HG02642 (cell line): ENCODE measurements around the gene SDSL.

ENCODE experiments used
- ATAC-seq: cut with Tn5 transposase; IDR thresholded peaks from one replicate; pipeline ENCODE4 v1.9.1; 2021; ENCODE audit warnings: mild to moderate bottlenecking; ENCODE audit not compliant: unreplicated experiment, poor library complexity

Gene SDSL

GRCh38 chr12:113422030-113422885, at the start of gene SDSL:
Gene SDSL, plus strand, starts transcription at chr12:113422380. Its CDS starts 5,603 bp downstream, at chr12:113427983.
- ATAC-seq, result peak; percentile 82

GRCh38 chr12:113373440-113373839, 48.7 kb upstream of the SDSL start:
- no peak for ATAC-seq

GRCh38 chr12:113373969-113374368, 48.2 kb upstream of the SDSL start:
- ATAC-seq, result no peak

DNA sequence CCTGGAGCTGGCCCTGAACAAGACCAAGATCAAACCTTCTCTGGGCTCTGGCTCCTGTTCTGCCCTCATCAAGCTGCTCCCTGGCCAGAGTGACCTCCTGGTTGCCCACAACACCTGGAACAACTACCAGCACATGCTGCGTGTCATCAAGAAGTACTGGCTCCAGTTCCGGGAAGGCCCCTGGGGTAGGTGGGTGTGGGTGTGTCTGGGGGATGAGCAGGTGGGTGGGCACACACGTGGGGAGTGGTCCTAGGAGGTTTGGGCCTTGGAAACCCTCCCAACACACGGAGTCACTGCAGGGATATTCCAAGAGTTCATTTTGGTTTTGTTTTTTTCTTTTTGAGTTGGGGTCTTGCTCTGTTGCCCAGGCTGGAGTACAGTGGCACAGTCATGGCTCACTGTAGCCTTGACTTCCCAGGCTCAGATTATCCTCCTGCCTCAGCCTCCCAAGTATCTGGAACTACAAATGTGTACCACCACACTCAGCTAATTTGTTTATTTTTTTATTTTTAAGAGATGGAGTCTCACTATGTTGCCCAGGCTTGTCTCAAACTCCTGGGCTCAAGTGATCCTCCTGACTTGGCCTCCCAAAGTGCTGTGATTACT, 47.3 kb upstream of the SDSL start:
- no peak for ATAC-seq

- no peak for ATAC-seq
These were observed 43.9 kb upstream of the SDSL start for GRCh38 chr12:113378291-113378690.

- ATAC-seq, result no peak
These were observed 41.0 kb upstream of the SDSL start for GRCh38 chr12:113381220-113381619.

DNA sequence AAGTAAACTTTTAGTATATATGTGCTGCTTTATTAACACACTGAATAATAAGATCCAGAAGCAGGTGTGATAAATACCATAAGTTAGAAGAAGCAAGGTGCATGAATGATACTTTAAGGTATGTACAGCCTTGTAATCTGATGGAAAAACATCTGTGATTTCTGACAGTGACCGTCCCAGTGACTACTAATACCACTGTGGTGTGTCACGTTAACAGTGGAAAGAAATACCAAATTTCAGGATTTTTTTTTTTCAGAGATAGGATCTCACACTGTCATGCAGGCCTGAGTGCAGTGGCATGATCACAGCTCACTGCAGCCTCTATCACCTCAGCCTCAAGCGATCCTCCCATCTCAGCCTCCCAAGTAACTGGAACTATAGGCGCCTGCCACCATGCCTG, 40.0 kb upstream of the SDSL start:
- ATAC-seq, result no peak

DNA sequence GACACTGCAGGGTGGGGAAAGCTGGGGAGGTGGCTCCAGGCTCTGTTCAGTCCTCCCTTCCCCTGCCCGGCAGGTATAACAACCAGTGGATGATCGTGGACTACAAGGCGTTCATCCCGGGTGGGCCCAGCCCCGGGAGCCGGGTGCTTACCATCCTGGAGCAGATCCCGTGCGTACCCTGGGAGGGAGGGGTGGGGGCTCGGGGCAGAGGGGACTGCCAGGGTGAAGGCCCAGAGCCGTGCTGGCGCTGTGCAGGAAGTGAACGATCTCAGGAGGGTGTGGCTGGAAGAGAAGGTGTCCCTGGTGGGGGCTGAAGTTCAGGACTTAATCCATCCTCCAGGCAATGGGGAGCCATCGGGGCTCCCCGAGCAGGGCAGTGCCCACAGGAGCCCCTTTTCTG, 37.4 kb upstream of the SDSL start:
- no peak for ATAC-seq

GRCh38 chr12:113385282-113385882, 36.8 kb upstream of the SDSL start:
- ATAC-seq, result no peak

GRCh38 chr12:113386866-113387566, 35.2 kb upstream of the SDSL start:
- no peak for ATAC-seq

DNA sequence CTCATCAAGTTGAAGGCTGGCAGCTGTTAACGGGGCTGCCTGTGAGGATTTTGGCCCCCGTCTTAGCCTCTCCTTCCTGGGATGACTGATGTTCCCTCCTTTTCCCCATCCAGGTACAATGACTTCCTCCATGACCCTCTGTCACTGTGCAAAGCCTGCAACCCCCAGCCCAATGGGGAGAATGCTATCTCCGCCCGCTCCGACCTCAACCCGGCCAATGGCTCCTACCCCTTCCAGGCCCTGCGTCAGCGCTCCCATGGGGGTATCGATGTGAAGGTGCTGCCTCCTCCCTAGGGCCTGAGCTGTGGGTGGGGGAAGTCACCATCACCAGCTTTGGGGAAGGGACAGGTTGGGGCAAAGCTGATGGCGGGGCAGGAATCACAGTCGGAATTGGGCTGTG, 34.5 kb upstream of the SDSL start:
- no peak for ATAC-seq

DNA sequence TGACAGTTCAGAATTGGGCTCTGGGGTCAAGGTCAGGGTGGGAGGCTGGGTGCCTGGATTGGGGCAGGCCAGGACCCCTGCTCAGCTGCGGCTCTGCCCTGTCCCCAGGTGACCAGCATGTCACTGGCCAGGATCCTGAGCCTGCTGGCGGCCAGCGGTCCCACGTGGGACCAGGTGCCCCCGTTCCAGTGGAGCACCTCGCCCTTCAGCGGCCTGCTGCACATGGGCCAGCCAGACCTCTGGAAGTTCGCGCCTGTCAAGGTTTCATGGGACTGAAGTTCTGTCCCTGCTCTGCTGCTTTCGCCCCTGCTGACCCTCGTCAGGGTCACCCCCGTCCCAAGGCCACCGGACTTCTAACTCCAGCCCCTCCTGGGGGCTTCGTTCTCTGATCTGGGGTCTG, 33.8 kb upstream of the SDSL start:
- no peak for ATAC-seq

- no peak for ATAC-seq
These were observed 31.8 kb upstream of the SDSL start for GRCh38 chr12:113390064-113391043.

GRCh38 chr12:113391145-113391544, 31.0 kb upstream of the SDSL start:
- no peak for ATAC-seq

DNA sequence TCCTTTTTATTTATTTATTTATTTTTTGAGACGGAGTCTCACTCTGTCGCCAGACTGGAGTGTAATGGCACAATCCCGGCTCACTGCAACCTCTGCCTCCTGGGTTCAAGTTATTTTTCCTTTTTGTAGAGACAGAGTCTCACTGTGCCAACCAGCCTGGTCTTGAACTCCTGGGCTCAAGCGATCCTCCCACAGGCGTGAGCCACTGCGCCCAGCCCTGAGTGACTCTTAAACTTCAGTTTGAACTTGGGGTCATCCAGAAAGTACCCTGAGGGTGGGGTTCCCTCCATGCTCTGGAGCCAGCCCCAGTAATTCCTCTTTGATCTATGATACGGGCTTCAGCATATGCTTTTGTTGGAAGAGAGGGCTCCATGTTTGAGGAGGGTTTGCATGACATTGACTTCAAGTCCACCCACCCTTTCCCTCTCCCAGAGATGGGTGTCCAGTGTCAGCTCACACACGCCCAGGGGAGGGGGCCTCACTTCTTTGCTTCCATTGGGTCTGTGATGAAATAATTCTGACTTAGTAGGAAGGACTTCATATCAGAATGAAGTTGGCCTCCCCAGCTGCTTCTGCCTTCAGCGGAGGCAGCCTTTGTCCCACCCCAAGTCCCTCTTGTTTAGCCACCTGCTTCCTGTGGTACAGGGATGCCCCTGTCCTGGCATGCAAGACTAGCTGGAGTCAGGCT, 30.4 kb upstream of the SDSL start:
- no peak for ATAC-seq

GRCh38 chr12:113392520-113392919, 29.7 kb upstream of the SDSL start:
- ATAC-seq, result no peak

GRCh38 chr12:113392988-113393579, 29.1 kb upstream of the SDSL start:
- no peak for ATAC-seq

GRCh38 chr12:113393749-113394148, 28.4 kb upstream of the SDSL start:
- no peak for ATAC-seq

DNA sequence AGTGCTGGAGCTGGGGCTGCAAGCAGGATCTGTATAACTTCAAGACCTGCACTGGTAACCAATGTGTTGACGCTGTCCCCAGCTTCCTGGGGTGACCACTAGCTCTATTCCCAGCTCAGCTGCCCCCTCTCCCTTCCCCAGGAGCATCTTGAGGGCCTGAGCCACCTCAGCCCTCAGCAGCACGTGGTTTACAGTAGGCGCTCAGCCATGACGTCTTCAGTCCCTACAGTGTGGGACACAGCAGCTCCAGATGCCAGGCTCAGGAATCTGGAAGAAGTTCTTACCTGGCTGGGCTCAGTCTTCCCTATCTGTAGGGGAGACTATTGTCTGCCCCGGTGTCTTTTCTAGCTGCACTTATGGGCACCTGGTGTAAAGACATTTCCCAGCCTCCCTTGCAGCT, 27.1 kb upstream of the SDSL start:
- ATAC-seq, result no peak
